ENCODE measurements around the gene STK32A. TPM values are rescaled to one million over a fixed set of nuclear protein-coding genes. Genes with fewer than 3 reads are reported as not detected.

The STK32A gene
- total and polyA plus RNA-seq, 9 of the 15 experiments (the other 6 are each of a cell fraction or from before 2014, with no cell fraction given), result not detected

DNA sequence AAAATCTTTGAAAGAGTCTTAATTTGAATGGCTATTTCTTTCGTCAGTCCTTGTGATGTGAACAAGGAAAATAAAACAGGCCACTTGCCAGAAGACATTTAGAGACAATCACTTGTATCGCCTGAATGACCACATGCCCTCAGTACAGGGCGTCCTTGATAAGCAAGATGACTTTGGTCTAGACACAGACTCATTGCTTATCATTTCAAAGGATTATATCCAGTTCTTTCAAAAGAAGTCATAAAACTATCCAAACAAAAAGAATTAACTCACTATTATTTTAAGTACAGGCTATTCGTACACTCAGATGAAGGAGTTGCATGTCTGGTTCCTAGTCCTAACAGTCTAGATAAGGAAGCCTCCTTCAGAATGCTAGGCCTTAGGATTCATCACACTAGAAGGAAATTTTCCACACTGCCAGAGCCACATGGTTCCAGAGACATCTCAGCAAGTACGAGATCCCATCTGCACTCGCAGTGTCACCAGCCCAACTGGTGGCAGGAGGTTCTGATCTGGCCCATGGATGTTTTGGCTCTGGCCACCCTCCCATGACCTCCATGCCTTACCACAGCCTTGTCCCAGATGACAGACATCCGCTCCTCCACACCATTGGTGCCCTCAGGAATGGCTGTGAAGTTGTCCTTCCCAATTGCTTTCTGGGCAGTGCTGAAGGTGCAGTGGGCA is 165.4 kb downstream of the STK32A start (continued):
- TF ChIP-seq, protein P1, sequence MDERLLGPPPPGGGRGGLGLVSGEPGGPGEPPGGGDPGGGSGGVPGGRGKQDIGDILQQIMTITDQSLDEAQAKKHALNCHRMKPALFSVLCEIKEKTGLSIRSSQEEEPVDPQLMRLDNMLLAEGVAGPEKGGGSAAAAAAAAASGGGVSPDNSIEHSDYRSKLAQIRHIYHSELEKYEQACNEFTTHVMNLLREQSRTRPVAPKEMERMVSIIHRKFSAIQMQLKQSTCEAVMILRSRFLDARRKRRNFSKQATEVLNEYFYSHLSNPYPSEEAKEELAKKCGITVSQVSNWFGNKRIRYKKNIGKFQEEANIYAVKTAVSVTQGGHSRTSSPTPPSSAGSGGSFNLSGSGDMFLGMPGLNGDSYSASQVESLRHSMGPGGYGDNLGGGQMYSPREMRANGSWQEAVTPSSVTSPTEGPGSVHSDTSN (CRISPR knock-in tag; IDR thresholded peaks at IDR 0.05; ENCODE audit: low read depth), result no peak
- TF ChIP-seq, protein P1 (tag; conservative IDR thresholded peaks at IDR 0.05; ENCODE audit: low read depth), result no peak
- TF ChIP-seq, protein P2, sequence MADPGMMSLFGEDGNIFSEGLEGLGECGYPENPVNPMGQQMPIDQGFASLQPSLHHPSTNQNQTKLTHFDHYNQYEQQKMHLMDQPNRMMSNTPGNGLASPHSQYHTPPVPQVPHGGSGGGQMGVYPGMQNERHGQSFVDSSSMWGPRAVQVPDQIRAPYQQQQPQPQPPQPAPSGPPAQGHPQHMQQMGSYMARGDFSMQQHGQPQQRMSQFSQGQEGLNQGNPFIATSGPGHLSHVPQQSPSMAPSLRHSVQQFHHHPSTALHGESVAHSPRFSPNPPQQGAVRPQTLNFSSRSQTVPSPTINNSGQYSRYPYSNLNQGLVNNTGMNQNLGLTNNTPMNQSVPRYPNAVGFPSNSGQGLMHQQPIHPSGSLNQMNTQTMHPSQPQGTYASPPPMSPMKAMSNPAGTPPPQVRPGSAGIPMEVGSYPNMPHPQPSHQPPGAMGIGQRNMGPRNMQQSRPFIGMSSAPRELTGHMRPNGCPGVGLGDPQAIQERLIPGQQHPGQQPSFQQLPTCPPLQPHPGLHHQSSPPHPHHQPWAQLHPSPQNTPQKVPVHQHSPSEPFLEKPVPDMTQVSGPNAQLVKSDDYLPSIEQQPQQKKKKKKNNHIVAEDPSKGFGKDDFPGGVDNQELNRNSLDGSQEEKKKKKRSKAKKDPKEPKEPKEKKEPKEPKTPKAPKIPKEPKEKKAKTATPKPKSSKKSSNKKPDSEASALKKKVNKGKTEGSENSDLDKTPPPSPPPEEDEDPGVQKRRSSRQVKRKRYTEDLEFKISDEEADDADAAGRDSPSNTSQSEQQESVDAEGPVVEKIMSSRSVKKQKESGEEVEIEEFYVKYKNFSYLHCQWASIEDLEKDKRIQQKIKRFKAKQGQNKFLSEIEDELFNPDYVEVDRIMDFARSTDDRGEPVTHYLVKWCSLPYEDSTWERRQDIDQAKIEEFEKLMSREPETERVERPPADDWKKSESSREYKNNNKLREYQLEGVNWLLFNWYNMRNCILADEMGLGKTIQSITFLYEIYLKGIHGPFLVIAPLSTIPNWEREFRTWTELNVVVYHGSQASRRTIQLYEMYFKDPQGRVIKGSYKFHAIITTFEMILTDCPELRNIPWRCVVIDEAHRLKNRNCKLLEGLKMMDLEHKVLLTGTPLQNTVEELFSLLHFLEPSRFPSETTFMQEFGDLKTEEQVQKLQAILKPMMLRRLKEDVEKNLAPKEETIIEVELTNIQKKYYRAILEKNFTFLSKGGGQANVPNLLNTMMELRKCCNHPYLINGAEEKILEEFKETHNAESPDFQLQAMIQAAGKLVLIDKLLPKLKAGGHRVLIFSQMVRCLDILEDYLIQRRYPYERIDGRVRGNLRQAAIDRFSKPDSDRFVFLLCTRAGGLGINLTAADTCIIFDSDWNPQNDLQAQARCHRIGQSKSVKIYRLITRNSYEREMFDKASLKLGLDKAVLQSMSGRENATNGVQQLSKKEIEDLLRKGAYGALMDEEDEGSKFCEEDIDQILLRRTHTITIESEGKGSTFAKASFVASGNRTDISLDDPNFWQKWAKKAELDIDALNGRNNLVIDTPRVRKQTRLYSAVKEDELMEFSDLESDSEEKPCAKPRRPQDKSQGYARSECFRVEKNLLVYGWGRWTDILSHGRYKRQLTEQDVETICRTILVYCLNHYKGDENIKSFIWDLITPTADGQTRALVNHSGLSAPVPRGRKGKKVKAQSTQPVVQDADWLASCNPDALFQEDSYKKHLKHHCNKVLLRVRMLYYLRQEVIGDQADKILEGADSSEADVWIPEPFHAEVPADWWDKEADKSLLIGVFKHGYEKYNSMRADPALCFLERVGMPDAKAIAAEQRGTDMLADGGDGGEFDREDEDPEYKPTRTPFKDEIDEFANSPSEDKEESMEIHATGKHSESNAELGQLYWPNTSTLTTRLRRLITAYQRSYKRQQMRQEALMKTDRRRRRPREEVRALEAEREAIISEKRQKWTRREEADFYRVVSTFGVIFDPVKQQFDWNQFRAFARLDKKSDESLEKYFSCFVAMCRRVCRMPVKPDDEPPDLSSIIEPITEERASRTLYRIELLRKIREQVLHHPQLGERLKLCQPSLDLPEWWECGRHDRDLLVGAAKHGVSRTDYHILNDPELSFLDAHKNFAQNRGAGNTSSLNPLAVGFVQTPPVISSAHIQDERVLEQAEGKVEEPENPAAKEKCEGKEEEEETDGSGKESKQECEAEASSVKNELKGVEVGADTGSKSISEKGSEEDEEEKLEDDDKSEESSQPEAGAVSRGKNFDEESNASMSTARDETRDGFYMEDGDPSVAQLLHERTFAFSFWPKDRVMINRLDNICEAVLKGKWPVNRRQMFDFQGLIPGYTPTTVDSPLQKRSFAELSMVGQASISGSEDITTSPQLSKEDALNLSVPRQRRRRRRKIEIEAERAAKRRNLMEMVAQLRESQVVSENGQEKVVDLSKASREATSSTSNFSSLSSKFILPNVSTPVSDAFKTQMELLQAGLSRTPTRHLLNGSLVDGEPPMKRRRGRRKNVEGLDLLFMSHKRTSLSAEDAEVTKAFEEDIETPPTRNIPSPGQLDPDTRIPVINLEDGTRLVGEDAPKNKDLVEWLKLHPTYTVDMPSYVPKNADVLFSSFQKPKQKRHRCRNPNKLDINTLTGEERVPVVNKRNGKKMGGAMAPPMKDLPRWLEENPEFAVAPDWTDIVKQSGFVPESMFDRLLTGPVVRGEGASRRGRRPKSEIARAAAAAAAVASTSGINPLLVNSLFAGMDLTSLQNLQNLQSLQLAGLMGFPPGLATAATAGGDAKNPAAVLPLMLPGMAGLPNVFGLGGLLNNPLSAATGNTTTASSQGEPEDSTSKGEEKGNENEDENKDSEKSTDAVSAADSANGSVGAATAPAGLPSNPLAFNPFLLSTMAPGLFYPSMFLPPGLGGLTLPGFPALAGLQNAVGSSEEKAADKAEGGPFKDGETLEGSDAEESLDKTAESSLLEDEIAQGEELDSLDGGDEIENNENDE (IDR thresholded peaks at IDR 0.05; ENCODE audit: low read depth, low read length), result no peak
- TF ChIP-seq SETDB1 (IDR thresholded peaks at IDR 0.05; ENCODE audit: low read length) (no peak), SMAD2 (IDR thresholded peaks at IDR 0.05; ENCODE audit: low read depth, low read length) (no peak), CEBPB (tag; IDR thresholded peaks at IDR 0.05) (no peak)
- TF ChIP-seq, protein P3, sequence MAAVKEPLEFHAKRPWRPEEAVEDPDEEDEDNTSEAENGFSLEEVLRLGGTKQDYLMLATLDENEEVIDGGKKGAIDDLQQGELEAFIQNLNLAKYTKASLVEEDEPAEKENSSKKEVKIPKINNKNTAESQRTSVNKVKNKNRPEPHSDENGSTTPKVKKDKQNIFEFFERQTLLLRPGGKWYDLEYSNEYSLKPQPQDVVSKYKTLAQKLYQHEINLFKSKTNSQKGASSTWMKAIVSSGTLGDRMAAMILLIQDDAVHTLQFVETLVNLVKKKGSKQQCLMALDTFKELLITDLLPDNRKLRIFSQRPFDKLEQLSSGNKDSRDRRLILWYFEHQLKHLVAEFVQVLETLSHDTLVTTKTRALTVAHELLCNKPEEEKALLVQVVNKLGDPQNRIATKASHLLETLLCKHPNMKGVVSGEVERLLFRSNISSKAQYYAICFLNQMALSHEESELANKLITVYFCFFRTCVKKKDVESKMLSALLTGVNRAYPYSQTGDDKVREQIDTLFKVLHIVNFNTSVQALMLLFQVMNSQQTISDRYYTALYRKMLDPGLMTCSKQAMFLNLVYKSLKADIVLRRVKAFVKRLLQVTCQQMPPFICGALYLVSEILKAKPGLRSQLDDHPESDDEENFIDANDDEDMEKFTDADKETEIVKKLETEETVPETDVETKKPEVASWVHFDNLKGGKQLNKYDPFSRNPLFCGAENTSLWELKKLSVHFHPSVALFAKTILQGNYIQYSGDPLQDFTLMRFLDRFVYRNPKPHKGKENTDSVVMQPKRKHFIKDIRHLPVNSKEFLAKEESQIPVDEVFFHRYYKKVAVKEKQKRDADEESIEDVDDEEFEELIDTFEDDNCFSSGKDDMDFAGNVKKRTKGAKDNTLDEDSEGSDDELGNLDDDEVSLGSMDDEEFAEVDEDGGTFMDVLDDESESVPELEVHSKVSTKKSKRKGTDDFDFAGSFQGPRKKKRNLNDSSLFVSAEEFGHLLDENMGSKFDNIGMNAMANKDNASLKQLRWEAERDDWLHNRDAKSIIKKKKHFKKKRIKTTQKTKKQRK (IDR thresholded peaks at IDR 0.05; ENCODE audit: borderline replicate concordance, low read depth, low read length), result no peak
